CD4-positive, alpha-beta memory T cell (primary cell): ENCODE data around the gene STK32C. TPM values are rescaled to one million over a fixed set of nuclear protein-coding genes. Genes with fewer than 3 reads are reported as not detected.
A peak's percentile ranks its signal among the peaks of the same experiment; 100 is the strongest.

ENCODE experiments used
- CTCF ChIA-PET: fragments of 350-600 bp; sonication (Branson Sonifier 250); formaldehyde crosslinking; loops from one replicate; lab custom pipeline; 2021; ENCODE audit warnings: inconsistent platforms; ENCODE audit not compliant: partially characterized antibody; lab: Charles Lee
- POLR2A ChIA-PET: fragments of 350-600 bp; sonication (Branson Sonifier 250); formaldehyde crosslinking; loops from one replicate; lab custom pipeline; 2021; ENCODE audit not compliant: partially characterized antibody; lab: Charles Lee
- DNase-seq, 5 donors: peaks; one replicate each; pipeline versions ENCODE4 v3.0.0 to v3.0.0-alpha.2; 2020 to 2022; ENCODE audit warnings: mixed read lengths in 1 of 5
- H3K27ac ChIP-seq: one replicate; pipeline ENCODE4 v1.7.0; 2013; ENCODE audit warnings: low read depth, low read length
- H3K27me3 ChIP-seq: 2 replicates; pipeline ENCODE4 v1.7.0; 2013; ENCODE audit warnings: mild to moderate bottlenecking, low read length, moderate library complexity; ENCODE audit not compliant: insufficient read depth
- H3K36me3 ChIP-seq: 2 replicates; pipeline ENCODE4 v1.7.0; 2013; ENCODE audit warnings: mild to moderate bottlenecking, low read length, moderate library complexity; ENCODE audit not compliant: insufficient read depth
- H3K4me1 ChIP-seq: 2 replicates; pipeline ENCODE4 v1.7.0; 2013; ENCODE audit warnings: mild to moderate bottlenecking, low read length, moderate library complexity; ENCODE audit not compliant: insufficient read depth
- H3K4me3 ChIP-seq, 2 donors: one replicate each; pipeline ENCODE4 v1.7.0; 2013; ENCODE audit warnings: low read length in 2 of 2, mild to moderate bottlenecking in 1 of 2
- H3K9me3 ChIP-seq, 2 donors: one replicate each; pipeline ENCODE4 v1.7.0; 2013; ENCODE audit warnings: low read length in 2 of 2, control low read depth in 1 of 2; ENCODE audit not compliant: control insufficient read depth in 1 of 2
- H3K27ac Mint-ChIP-seq, 7 donors: one replicate each; pipeline ENCODE4 v1.8.0; 2020 to 2021; ENCODE audit warnings: mixed read lengths in 7 of 7, mild to moderate bottlenecking in 6 of 7, inconsistent platforms in 3 of 7, moderate library complexity in 3 of 7
- H3K27me3 Mint-ChIP-seq, 2 donors: one replicate each; pipeline ENCODE4 v1.8.0; 2020 to 2021; ENCODE audit warnings: mixed read lengths in 2 of 2
- H3K36me3 Mint-ChIP-seq, 2 donors: one replicate each; pipeline ENCODE4 v1.8.0; 2020 to 2021; ENCODE audit warnings: mixed read lengths in 2 of 2, inconsistent platforms in 1 of 2, mild to moderate bottlenecking in 1 of 2
- H3K4me1 Mint-ChIP-seq, 4 donors: one replicate each; pipeline ENCODE4 v1.8.0; 2020 to 2021; ENCODE audit warnings: mixed read lengths in 4 of 4, mild to moderate bottlenecking in 1 of 4
- H3K4me3 Mint-ChIP-seq, 8 donors: one replicate each; pipeline ENCODE4 v1.8.0; 2020 to 2021; ENCODE audit warnings: mixed read lengths in 8 of 8, mild to moderate bottlenecking in 7 of 8, moderate library complexity in 6 of 8, inconsistent platforms in 3 of 8
- H3K9me3 Mint-ChIP-seq, 8 donors: one replicate each; pipeline ENCODE4 v1.8.0; 2020 to 2021; ENCODE audit warnings: mixed read lengths in 8 of 8, mild to moderate bottlenecking in 5 of 8, inconsistent platforms in 3 of 8, moderate library complexity in 1 of 8
- intact Hi-C: fragments of 100-400 bp; cut with micrococcal nuclease; formaldehyde crosslinking; loops from one replicate; pipeline ENCODE4 v1.15.1; 2023
- polyA plus RNA-seq, 2 donors: library from polyadenylated mRNA; unstranded; fragments of 300-500 nt; fragmentation: Illumina TruSeq; gene quantifications; one replicate each; pipeline ENCODE4 v1.2.3, GENCODE V29; 2021
- total RNA-seq, 2 experiments: library from RNA; stranded (reverse); gene quantifications; one replicate each; pipeline ENCODE4 v1.2.3, GENCODE V29; 2021

Gene STK32C
- total and polyA plus RNA-seq, 4 experiments from 2014 or later: 7.5 to 14.7 (median 10.6) TPM

DNA sequence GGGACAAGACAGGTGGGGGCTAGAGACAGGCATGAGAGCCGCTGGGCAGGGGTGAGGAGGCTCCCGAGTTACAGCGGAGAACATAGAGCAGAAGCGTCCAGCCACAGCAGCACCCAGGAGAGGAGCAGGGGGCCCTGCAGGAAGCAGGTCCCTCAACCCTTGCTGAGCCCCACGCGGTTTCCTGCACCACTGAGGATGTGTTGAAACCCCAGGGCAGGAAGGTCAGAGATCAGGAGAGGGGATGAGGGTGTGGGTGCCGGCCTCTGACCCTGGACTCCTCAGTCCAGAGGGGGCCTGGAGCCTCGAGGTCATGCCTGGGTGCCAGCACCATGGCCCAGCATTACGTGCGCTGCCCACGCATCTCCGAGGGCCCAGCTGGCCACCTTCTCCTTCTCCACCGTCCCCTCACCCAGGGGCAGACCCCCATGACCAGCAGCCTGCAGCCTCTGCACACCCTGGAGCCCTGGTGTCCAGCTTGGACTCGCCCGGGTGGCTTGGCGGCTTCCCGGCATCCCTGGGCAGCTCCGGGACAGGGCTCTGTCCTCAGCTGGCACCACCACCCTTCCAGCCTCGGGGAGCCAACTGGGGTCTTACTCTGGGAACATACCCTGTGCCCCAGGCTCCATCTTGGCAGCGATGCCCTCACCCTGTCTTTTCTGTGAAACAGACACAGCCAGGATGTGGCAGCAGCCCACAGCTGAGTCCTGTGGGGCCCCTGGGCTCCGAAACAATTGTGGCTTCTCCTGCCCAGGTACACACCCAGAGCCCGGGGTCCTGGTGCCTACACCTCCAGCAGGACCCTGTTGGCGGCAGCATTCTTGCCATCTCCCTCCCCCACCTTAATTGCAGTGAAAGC, 52.0 kb downstream of the STK32C start:
- H3K36me3 ChIP-seq: no peaks in the 10 kb centered on the region
- no peak for DNase-seq
- H3K9me3 Mint-ChIP-seq: no peaks in the 10 kb centered on the region
- intact Hi-C loops: no loop called here
- H3K27ac ChIP-seq: no peak overlapping the region
- ChIA-PET POLR2A (no interaction called here), CTCF (no interaction called here)
- H3K27me3 ChIP-seq: no peaks in the 10 kb centered on the region
- no peaks in the 10 kb centered on the region for H3K36me3 Mint-ChIP-seq
- H3K27me3 Mint-ChIP-seq: no peaks in the 10 kb centered on the region
- H3K4me3 Mint-ChIP-seq: peak overlapping the region in 3 of 8 donors; percentile 12 to 54 (median 29)
- H3K4me3 ChIP-seq: no peak overlapping the region
- H3K9me3 ChIP-seq: no peaks in the 10 kb centered on the region
- peaks cover 2 to 9% (median 5%) of the 10 kb centered on the region in 4 donors for H3K4me1 Mint-ChIP-seq
- H3K4me1 ChIP-seq: peaks cover 3% of the 10 kb centered on the region
- H3K27ac Mint-ChIP-seq: peak overlapping the region in 2 of 7 donors; percentile 22 to 42

DNA sequence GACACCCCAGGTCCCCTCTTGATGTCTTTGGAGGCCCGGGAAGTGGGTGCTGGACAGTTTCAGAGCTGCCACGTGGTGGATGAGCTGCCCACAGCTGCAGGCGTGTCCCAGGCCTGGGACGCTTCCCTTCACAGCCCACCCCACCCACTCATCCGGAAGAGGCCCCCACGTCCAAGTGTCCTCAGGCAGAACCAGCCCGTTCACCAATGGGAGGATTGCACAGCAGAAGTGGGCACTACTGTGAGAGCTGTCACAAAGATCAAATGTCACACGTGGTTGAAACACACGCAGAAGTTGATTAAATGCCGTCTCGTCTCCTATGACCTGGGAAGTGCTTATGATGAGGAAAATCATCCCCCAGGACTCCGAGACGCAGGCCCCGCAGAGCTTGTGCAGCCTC, 52.9 kb downstream of the STK32C start:
- Histone ChIP-seq H3K27ac (no peak overlapping the region), H3K4me1 (peaks cover 3% of the 10 kb centered on the region), H3K4me3 (no peak overlapping the region), H3K9me3 (no peaks in the 10 kb centered on the region), H3K36me3 (no peaks in the 10 kb centered on the region), H3K27me3 (no peaks in the 10 kb centered on the region)
- Mint-ChIP-seq H3K9me3 (no peaks in the 10 kb centered on the region), H3K27ac (peak overlapping the region in 1 of 7 donors; percentile 51), H3K4me3 (no peak overlapping the region), H3K4me1 (peaks cover 2 to 9% (median 5%) of the 10 kb centered on the region in 4 donors), H3K27me3 (no peaks in the 10 kb centered on the region), H3K36me3 (no peaks in the 10 kb centered on the region)
- POLR2A ChIA-PET: no interaction called here
- intact Hi-C loops: no loop called here
- no peak for DNase-seq
- CTCF ChIA-PET: no interaction called here

DNA sequence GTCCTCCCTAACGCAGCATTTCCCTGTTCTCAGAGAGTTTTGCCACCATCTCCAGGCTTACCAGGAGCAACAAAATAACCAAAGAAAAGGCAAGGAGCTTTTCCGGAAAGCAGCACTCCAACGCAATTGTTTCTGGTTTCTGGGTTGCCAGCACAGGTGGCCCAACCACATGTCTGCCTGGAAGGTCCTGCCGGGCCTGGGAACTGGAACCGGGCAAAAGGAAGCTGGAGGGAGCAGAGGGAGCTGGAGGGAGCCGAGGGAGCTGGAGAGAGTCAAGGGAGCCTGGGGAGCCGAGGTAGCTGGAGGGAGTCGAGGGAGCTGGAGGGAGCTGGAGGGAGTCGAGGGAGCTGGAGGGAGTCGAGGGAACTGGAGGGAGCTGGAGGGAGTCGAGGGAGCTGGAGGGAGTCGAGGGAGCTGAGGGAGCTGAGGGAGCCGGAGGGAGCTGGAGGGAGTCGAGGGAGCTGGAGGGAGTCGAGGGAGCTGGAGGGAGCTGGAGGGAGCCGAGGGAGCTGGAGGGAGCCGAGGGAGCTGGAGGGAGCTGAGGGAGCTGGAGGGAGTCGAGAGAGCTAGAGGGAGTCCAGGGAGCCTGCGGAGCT, 54.6 kb downstream of the STK32C start:
- Mint-ChIP-seq H3K27ac (peak overlapping the region in 1 of 7 donors; percentile 21), H3K4me1 (peaks cover 2 to 9% (median 5%) of the 10 kb centered on the region in 4 donors), H3K36me3 (no peaks in the 10 kb centered on the region), H3K9me3 (no peaks in the 10 kb centered on the region), H3K4me3 (no peak overlapping the region), H3K27me3 (no peaks in the 10 kb centered on the region)
- Histone ChIP-seq H3K4me3 (no peak overlapping the region), H3K27ac (no peak overlapping the region), H3K9me3 (no peaks in the 10 kb centered on the region), H3K36me3 (no peaks in the 10 kb centered on the region), H3K27me3 (no peaks in the 10 kb centered on the region), H3K4me1 (peaks cover 3% of the 10 kb centered on the region)
- DNase-seq: no peak
- ChIA-PET POLR2A (no interaction called here), CTCF (no interaction called here)
- intact Hi-C loops: no loop called here

DNA sequence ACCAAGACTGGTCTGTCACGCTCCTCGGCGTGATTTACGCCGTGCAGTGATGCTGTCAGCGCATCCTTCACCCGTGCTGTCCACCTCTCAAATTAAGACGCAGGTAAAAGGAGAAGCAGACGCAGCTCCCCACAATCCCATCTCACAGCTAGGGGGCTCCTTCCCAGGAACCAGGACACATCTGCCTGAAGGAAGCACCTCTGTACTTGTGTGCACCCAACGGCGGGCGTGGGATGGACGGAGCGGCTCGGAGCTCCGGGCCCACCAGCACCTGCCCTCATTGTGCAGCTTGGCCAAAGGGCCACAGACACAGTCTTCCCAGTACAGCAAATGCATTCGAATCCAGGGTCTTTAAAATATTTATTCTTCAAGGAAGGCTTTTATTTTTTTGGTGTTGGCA, 55.3 kb downstream of the STK32C start:
- POLR2A ChIA-PET: no interaction called here
- H3K9me3 ChIP-seq: no peaks in the 10 kb centered on the region
- H3K4me3 Mint-ChIP-seq: no peak overlapping the region
- no peak overlapping the region for H3K27ac ChIP-seq
- H3K27me3 Mint-ChIP-seq: no peaks in the 10 kb centered on the region
- DNase-seq: no peak
- peak overlapping the region in 1 of 7 donors; percentile 21 for H3K27ac Mint-ChIP-seq
- intact Hi-C loops: no loop called here
- no peaks in the 10 kb centered on the region for H3K36me3 ChIP-seq
- no peaks in the 10 kb centered on the region for H3K9me3 Mint-ChIP-seq
- H3K4me3 ChIP-seq: no peak overlapping the region
- peaks cover 3% of the 10 kb centered on the region for H3K4me1 ChIP-seq
- no peaks in the 10 kb centered on the region for H3K36me3 Mint-ChIP-seq
- CTCF ChIA-PET: no interaction called here
- H3K4me1 Mint-ChIP-seq: peaks cover 2 to 9% (median 5%) of the 10 kb centered on the region in 4 donors
- H3K27me3 ChIP-seq: no peaks in the 10 kb centered on the region

DNA sequence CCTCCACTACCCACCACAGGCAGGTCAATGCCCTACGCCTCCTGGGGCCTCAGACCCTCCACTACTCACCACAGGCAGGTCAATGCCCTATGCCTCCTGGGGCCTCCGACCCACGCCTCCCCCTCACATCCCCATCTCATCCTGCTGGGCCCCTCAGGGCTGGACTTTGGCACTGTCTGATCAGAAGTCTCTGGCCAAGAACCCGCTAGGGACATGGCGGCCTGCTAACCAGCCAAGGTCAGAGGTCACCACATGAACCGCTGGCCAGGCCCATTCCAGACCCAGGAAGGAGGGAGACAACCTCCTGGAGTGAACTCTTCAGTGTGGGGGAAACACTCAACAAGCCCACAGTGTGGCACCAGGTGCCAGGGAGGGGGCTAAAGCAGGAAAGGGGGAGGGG, 55.8 kb downstream of the STK32C start:
- no peaks in the 10 kb centered on the region for H3K27me3 Mint-ChIP-seq
- Histone ChIP-seq H3K4me3 (no peak overlapping the region), H3K27me3 (no peaks in the 10 kb centered on the region), H3K9me3 (no peaks in the 10 kb centered on the region), H3K4me1 (peaks cover 3% of the 10 kb centered on the region), H3K36me3 (no peaks in the 10 kb centered on the region), H3K27ac (no peak overlapping the region)
- peaks cover 2 to 9% (median 5%) of the 10 kb centered on the region in 4 donors for H3K4me1 Mint-ChIP-seq
- intact Hi-C loops: no loop called here
- POLR2A ChIA-PET: no interaction called here
- peak overlapping the region in 1 of 7 donors; percentile 21 for H3K27ac Mint-ChIP-seq
- H3K4me3 Mint-ChIP-seq: no peak overlapping the region
- DNase-seq: no peak
- no peaks in the 10 kb centered on the region for H3K9me3 Mint-ChIP-seq
- H3K36me3 Mint-ChIP-seq: no peaks in the 10 kb centered on the region
- CTCF ChIA-PET: no interaction called here

DNA sequence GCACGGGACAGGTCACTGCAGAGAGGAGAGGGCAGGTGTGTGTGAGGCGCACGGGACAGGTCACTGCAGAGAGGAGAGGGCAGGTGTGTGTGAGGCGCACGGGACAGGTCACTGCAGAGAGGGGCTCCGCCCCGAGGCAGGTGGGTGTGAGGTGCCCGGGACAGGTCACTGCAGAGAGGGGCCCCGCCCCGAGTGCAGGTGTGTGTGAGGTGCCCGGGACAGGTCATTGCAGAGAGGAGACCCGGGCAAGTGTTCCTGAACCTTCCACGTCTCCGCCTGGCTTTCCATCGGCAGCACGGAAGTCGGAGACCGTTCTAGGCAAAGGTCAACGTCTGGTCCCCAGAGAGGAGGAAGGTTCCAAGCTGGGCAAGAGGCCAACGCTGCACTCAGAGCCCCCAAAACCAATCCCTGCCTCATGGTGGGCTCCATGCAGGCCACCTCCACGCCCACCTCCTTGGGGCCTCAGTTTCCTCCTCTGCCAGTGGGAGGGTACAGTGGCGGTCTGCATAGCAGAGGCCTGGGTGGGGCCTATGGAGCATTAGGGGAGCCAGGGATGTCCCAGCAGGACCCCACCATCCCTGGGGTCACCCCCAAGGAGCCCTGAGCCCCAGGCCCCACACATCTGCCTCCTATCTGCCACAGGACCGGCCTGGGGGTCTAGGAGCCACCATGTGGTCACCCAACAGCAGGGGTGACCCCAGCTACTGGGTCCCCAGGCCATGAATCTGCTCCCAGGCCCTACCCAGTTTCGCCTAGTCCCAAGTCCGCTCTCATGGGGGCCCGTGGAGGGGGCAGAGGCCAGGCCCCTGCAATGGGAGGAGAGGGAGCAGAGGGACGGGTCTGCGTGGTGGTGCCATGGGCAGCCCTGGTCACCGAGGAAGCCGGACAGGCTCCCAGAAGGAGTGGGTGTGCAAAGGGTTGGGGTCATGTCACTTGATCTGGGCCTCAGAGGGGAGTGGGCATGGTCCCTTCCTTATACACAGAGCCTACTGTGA, 57.0 kb downstream of the STK32C start:
- Mint-ChIP-seq H3K27ac (no peak overlapping the region), H3K9me3 (no peaks in the 10 kb centered on the region), H3K4me1 (peaks cover 0 to 8% (median 3%) of the 10 kb centered on the region in 4 donors), H3K27me3 (no peaks in the 10 kb centered on the region), H3K36me3 (no peaks in the 10 kb centered on the region), H3K4me3 (no peak overlapping the region)
- no peaks in the 10 kb centered on the region for H3K9me3 ChIP-seq
- CTCF ChIA-PET: no interaction called here
- DNase-seq: no peak
- no peaks in the 10 kb centered on the region for H3K27me3 ChIP-seq
- no peaks in the 10 kb centered on the region for H3K4me1 ChIP-seq
- H3K36me3 ChIP-seq: no peaks in the 10 kb centered on the region
- intact Hi-C loops: no loop called here
- POLR2A ChIA-PET: no interaction called here
- no peak overlapping the region for H3K4me3 ChIP-seq
- H3K27ac ChIP-seq: no peak overlapping the region
